PC-9 (cell line): ENCODE results near the gene TOM1L1. TPM values are rescaled to one million over a fixed set of nuclear protein-coding genes. Genes with fewer than 3 reads are reported as not detected.

Source experiments
- BruUV-seq: library from RNA; stranded (reverse); fragments of 400-500 nt; replicated peaks from 2 replicates; lab custom pipeline; 2021; lab: Mats Ljungman, UMichigan
- CTCF ChIA-PET: fragments of 300-600 bp; sonication (Branson Sonifier 250); formaldehyde crosslinking; loops from one replicate; lab custom pipeline; 2022; ENCODE audit warnings: antibody characterized with exemption; lab: Charles Lee
- POLR2A ChIA-PET: fragments of 300-600 bp; sonication (Branson Sonifier 250); formaldehyde crosslinking; loops from one replicate; lab custom pipeline; 2022; ENCODE audit warnings: antibody characterized with exemption; ENCODE audit not compliant: unreplicated experiment; lab: Charles Lee
- DNase-seq, 2 experiments: peaks; one replicate each; pipeline versions ENCODE4 v3.0.0 to v3.0.0-alpha.2; 2015 to 2022; ENCODE audit warnings: mixed read lengths in 1 of 2
- H2AFZ ChIP-seq: fragments of 200-600 bp; sonication (generic); 2 replicates; pipeline ENCODE4 v1.8.1; 2017; ENCODE audit warnings: antibody characterized with exemption
- H3F3A ChIP-seq: fragments of 200-600 bp; sonication (generic); 2 replicates; pipeline ENCODE4 v1.8.1; 2017; ENCODE audit warnings: antibody characterized with exemption, mild to moderate bottlenecking, low read depth; ENCODE audit not compliant: insufficient read depth
- H3K27ac ChIP-seq: fragments of 200-600 bp; sonication (generic); 2 replicates; pipeline ENCODE4 v1.6.1; 2016; ENCODE audit warnings: mixed run types
- H3K27me3 ChIP-seq: fragments of 200-600 bp; sonication (generic); 2 replicates; pipeline ENCODE4 v1.6.1; 2016; ENCODE audit warnings: low read depth, mixed run types; ENCODE audit not compliant: insufficient read depth
- H3K36me3 ChIP-seq: fragments of 200-600 bp; sonication (generic); 2 replicates; pipeline ENCODE4 v1.6.1; 2016; ENCODE audit warnings: low read depth, mixed run types
- H3K4me1 ChIP-seq: fragments of 200-600 bp; sonication (generic); replicated peaks from 2 replicates; pipeline ENCODE4 v1.6.1; 2016; ENCODE audit warnings: mixed run types; ENCODE audit not compliant: insufficient read depth
- H3K4me2 ChIP-seq: fragments of 200-600 bp; sonication (generic); 2 replicates; pipeline ENCODE4 v1.6.1; 2017; ENCODE audit warnings: mixed run types
- H3K4me3 ChIP-seq: fragments of 200-600 bp; sonication (generic); 2 replicates; pipeline ENCODE4 v1.6.1; 2016; ENCODE audit warnings: mixed run types
- H3K79me2 ChIP-seq: fragments of 200-600 bp; sonication (generic); 2 replicates; pipeline ENCODE4 v1.6.1; 2017; ENCODE audit warnings: low read depth, mixed run types
- H3K9me2 ChIP-seq: fragments of 200-600 bp; sonication (generic); 2 replicates; pipeline ENCODE4 v1.8.1; 2017; ENCODE audit warnings: mild to moderate bottlenecking; ENCODE audit not compliant: insufficient read depth
- H3K9me3 ChIP-seq: fragments of 200-600 bp; sonication (generic); 2 replicates; pipeline ENCODE4 v1.8.1; 2016; ENCODE audit warnings: low read depth; ENCODE audit not compliant: insufficient read depth
- H4K20me1 ChIP-seq: fragments of 200-600 bp; sonication (generic); 2 replicates; pipeline ENCODE4 v1.8.1; 2017; ENCODE audit not compliant: insufficient read depth
- CTCF ChIP-seq: fragments of 200-600 bp; sonication (generic); conservative IDR thresholded peaks from 2 replicates; pipeline ENCODE4 v1.6.1; 2017; ENCODE audit warnings: mixed run types, antibody characterized with exemption, mild to moderate bottlenecking, moderate library complexity
- EZH2 ChIP-seq: fragments of 200-600 bp; sonication (generic); IDR thresholded peaks from 2 replicates; pipeline ENCODE4 v1.8.0; 2017; ENCODE audit warnings: antibody characterized with exemption, low read depth
- intact Hi-C: fragments of 100-400 bp; cut with micrococcal nuclease; formaldehyde crosslinking; loops from one replicate; pipeline ENCODE4 v1.10.0; 2022; ENCODE audit not compliant: unreplicated experiment
- total RNA-seq: library from RNA; stranded (reverse); gene quantifications from 2 replicates; pipeline ENCODE4 v1.2.3, GENCODE V29; 2021

The TOM1L1 gene
- total RNA-seq, 1 experiment from 2014 or later = 46.8 TPM

GRCh38 chr17:54996441-54996840 is 95.8 kb downstream of the TOM1L1 start:
- H4K20me1 ChIP-seq = no peaks in the 10 kb centered on the region
- ChIA-PET CTCF (no interaction called here), POLR2A (no interaction called here)
- no peaks in the 10 kb centered on the region for H3F3A ChIP-seq
- intact Hi-C loops = no loop called here
- H3K9me3 ChIP-seq = no peaks in the 10 kb centered on the region
- no peak overlapping the region for H3K4me3 ChIP-seq
- H2AFZ ChIP-seq = no peak overlapping the region
- no TSS peak for BruUV-seq
- no peaks in the 10 kb centered on the region for H3K9me2 ChIP-seq
- no peak overlapping the region for H3K4me2 ChIP-seq
- no peak for DNase-seq
- H3K79me2 ChIP-seq = no peaks in the 10 kb centered on the region
- H3K36me3 ChIP-seq = no peaks in the 10 kb centered on the region
- no peaks in the 10 kb centered on the region for H3K27me3 ChIP-seq
- H3K27ac ChIP-seq = no peak overlapping the region
- H3K4me1 ChIP-seq = no peaks in the 10 kb centered on the region
- TF ChIP-seq EZH2 = no peak
- TF ChIP-seq CTCF = no peak

- CTCF ChIA-PET = no interaction called here
These were observed 101.8 kb downstream of the TOM1L1 start for GRCh38 chr17:55002458-55002857.

GRCh38 chr17:55004484-55004883 is 103.8 kb downstream of the TOM1L1 start:
- Histone ChIP-seq H3K9me3 (no peaks in the 10 kb centered on the region), H3K27me3 (no peaks in the 10 kb centered on the region), H2AFZ (no peak overlapping the region), H3K79me2 (no peaks in the 10 kb centered on the region), H3K4me3 (no peak overlapping the region), H4K20me1 (no peaks in the 10 kb centered on the region), H3K36me3 (no peaks in the 10 kb centered on the region), H3K27ac (no peak overlapping the region), H3K4me2 (no peak overlapping the region), H3F3A (no peaks in the 10 kb centered on the region), H3K9me2 (no peaks in the 10 kb centered on the region), H3K4me1 (no peaks in the 10 kb centered on the region)
- no TSS peak for BruUV-seq
- intact Hi-C loops = no loop called here
- ChIA-PET CTCF (no interaction called here), POLR2A (no interaction called here)
- no peak for DNase-seq
- no peak for TF ChIP-seq EZH2

More at GRCh38 chr17:55002458-55002857, 101.8 kb downstream of the TOM1L1 start:
- H2AFZ ChIP-seq = no peak overlapping the region
- POLR2A ChIA-PET = no interaction called here
- no peak overlapping the region for H3K4me2 ChIP-seq
- H3K9me2 ChIP-seq = no peaks in the 10 kb centered on the region
- no peak overlapping the region for H3K4me3 ChIP-seq
- H3K79me2 ChIP-seq = no peaks in the 10 kb centered on the region
- H3K27me3 ChIP-seq = no peaks in the 10 kb centered on the region
- no peak overlapping the region for H3K27ac ChIP-seq
- TF ChIP-seq EZH2 (no peak), CTCF (no peak)
- BruUV-seq = no TSS peak
- no peaks in the 10 kb centered on the region for H3K9me3 ChIP-seq
- H3K36me3 ChIP-seq = no peaks in the 10 kb centered on the region
- no peak for DNase-seq
- no peaks in the 10 kb centered on the region for H3K4me1 ChIP-seq
- H3F3A ChIP-seq = no peaks in the 10 kb centered on the region
- no peaks in the 10 kb centered on the region for H4K20me1 ChIP-seq
- intact Hi-C loops = no loop called here

GRCh38 chr17:55005520-55005919 is 104.9 kb downstream of the TOM1L1 start:
- DNase-seq = no peak
- no peak for TF ChIP-seq EZH2
- peak; percentile 67 for TF ChIP-seq CTCF
- Histone ChIP-seq H3K27me3 (no peaks in the 10 kb centered on the region), H2AFZ (no peak overlapping the region), H3K4me1 (no peaks in the 10 kb centered on the region), H3K9me3 (no peaks in the 10 kb centered on the region), H3K4me2 (no peak overlapping the region), H3F3A (no peaks in the 10 kb centered on the region), H3K9me2 (no peaks in the 10 kb centered on the region), H3K36me3 (no peaks in the 10 kb centered on the region), H4K20me1 (no peaks in the 10 kb centered on the region), H3K27ac (no peak overlapping the region), H3K4me3 (no peak overlapping the region), H3K79me2 (no peaks in the 10 kb centered on the region)
- CTCF ChIA-PET = no interaction called here
- POLR2A ChIA-PET = no interaction called here
- no TSS peak for BruUV-seq
- intact Hi-C loops = no loop called here
